Anterior cingulate cortex (tissue), 58 donors: ENCODE data around the gene AGTPBP1.
A peak's percentile ranks its signal among the peaks of the same experiment; 100 is the strongest.
"Not testable (repeated sequence)": the region's sequence is repeated elsewhere in the genome, so short reads cannot be mapped to it uniquely, and the experiment has no call there.

ENCODE experiments used
- DNase-seq, 58 donors: peaks; one replicate each; lab custom pipeline; 2025; lab: John Stamatoyannopoulos, UW

The AGTPBP1 gene

GRCh38 chr9:85645909-85646627 lies 95.7 kb downstream of the AGTPBP1 start:
- DNase-seq, result no peak

- DNase-seq, result no peak
Observed at GRCh38 chr9:85640425-85640824, 101.3 kb downstream of the AGTPBP1 start.

GRCh38 chr9:85639675-85640186 lies 102.0 kb downstream of the AGTPBP1 start:
- DNase-seq, result no peak

- DNase-seq, result no peak
Observed at GRCh38 chr9:85631809-85632208, 109.9 kb downstream of the AGTPBP1 start.

GRCh38 chr9:85630676-85631075 lies 111.1 kb downstream of the AGTPBP1 start:
- no peak for DNase-seq

GRCh38 chr9:85617141-85617670 lies 124.5 kb downstream of the AGTPBP1 start:
- no peak for DNase-seq

- DNase-seq, result no peak
Observed at GRCh38 chr9:85615792-85616191, 126.0 kb downstream of the AGTPBP1 start.

GRCh38 chr9:85610074-85610860 lies 131.5 kb downstream of the AGTPBP1 start:
- peak in 27 of 58 donors; percentile 7 to 86 (median 37) for DNase-seq

GRCh38 chr9:85605905-85606304 lies 135.8 kb downstream of the AGTPBP1 start:
- no peak for DNase-seq

- DNase-seq, result no peak
Observed at GRCh38 chr9:85603936-85604335, 137.8 kb downstream of the AGTPBP1 start.

- no peak for DNase-seq
Observed at GRCh38 chr9:85602742-85603141, 139.0 kb downstream of the AGTPBP1 start.

- no peak for DNase-seq
Observed at GRCh38 chr9:85600675-85601263, 141.0 kb downstream of the AGTPBP1 start.

- DNase-seq, result no peak
Observed at GRCh38 chr9:85599540-85600105, 142.1 kb downstream of the AGTPBP1 start.

- DNase-seq, result no peak
Observed at GRCh38 chr9:85594316-85594715, 147.4 kb downstream of the AGTPBP1 start.

GRCh38 chr9:85586684-85587083 lies 155.1 kb downstream of the AGTPBP1 start:
- no peak for DNase-seq

- DNase-seq, result no peak
Observed at GRCh38 chr9:85577353-85577952, 164.3 kb downstream of the AGTPBP1 start.

GRCh38 chr9:85575868-85576267 lies 165.9 kb downstream of the AGTPBP1 start:
- DNase-seq, result no peak

GRCh38 chr9:85573546-85573945 lies 168.2 kb downstream of the AGTPBP1 start:
- not testable (repeated sequence) for DNase-seq

- DNase-seq, result not testable (repeated sequence)
Observed at GRCh38 chr9:85572917-85573316, 168.8 kb downstream of the AGTPBP1 start.

- no peak for DNase-seq
Observed at GRCh38 chr9:85569988-85570387, 171.8 kb downstream of the AGTPBP1 start.
